NCI-H748 treated with DMSO at 0.1 percent for 48 hours (cell line): ENCODE results near the gene FKBP1B.
"Not testable (repeated sequence)": the region's sequence is repeated elsewhere in the genome, so short reads cannot be mapped to it uniquely, and the experiment has no call there.

Source experiments
- DNase-seq: peaks from one replicate; lab custom pipeline; 2025; lab: John Stamatoyannopoulos, UW

The FKBP1B gene

GRCh38 chr2:24022975-24023575, 26.5 kb upstream of the FKBP1B start:
- DNase-seq: no peak

- DNase-seq: no peak
Measured at GRCh38 chr2:24024018-24024417, 25.5 kb upstream of the FKBP1B start.

- DNase-seq: no peak
Measured at GRCh38 chr2:24024996-24025663, 24.4 kb upstream of the FKBP1B start.

GRCh38 chr2:24026233-24026632, 23.3 kb upstream of the FKBP1B start:
- DNase-seq: no peak

- DNase-seq: no peak
Measured at GRCh38 chr2:24038786-24039499, 10.6 kb upstream of the FKBP1B start.

GRCh38 chr2:24040511-24040910, 9.0 kb upstream of the FKBP1B start:
- DNase-seq: no peak

GRCh38 chr2:24043133-24043532, 6.4 kb upstream of the FKBP1B start:
- DNase-seq: not testable (repeated sequence)

GRCh38 chr2:24045511-24046508, 3.7 kb upstream of the FKBP1B start:
- no peak for DNase-seq

- no peak for DNase-seq
Measured at GRCh38 chr2:24046599-24046929, 3.0 kb upstream of the FKBP1B start.

GRCh38 chr2:24046930-24047702, 2.4 kb upstream of the FKBP1B start, which contains the start of gene WDCP:
WDCP (minus strand) TSS chr2:24047391; CDS start chr2:24039494, 7,897 bp downstream.
- peak; percentile 98 for DNase-seq

- no peak for DNase-seq
Measured at GRCh38 chr2:24047703-24048033, 1.9 kb upstream of the FKBP1B start.

GRCh38 chr2:24048769-24049484, 614 bp upstream of the FKBP1B start:
- peak; percentile 60 for DNase-seq

GRCh38 chr2:24050041-24050979, 769 bp downstream of the FKBP1B start:
- peak; percentile 9 for DNase-seq

- no peak for DNase-seq
Measured at GRCh38 chr2:24051833-24052232, 2.3 kb downstream of the FKBP1B start.

GRCh38 chr2:24052951-24053350, 3.4 kb downstream of the FKBP1B start:
- no peak for DNase-seq

GRCh38 chr2:24054366-24055010, 4.9 kb downstream of the FKBP1B start:
- no peak for DNase-seq

- DNase-seq: no peak
Measured at GRCh38 chr2:24055750-24056149, 6.2 kb downstream of the FKBP1B start.

GRCh38 chr2:24058564-24059271, 9.2 kb downstream of the FKBP1B start:
- no peak for DNase-seq
